ENCODE measurements around the gene S100A7. TPM values are rescaled to one million over a fixed set of nuclear protein-coding genes. Genes with fewer than 3 reads are reported as not detected.

The S100A7 gene
- not detected in 2 replicates for total RNA-seq

DNA sequence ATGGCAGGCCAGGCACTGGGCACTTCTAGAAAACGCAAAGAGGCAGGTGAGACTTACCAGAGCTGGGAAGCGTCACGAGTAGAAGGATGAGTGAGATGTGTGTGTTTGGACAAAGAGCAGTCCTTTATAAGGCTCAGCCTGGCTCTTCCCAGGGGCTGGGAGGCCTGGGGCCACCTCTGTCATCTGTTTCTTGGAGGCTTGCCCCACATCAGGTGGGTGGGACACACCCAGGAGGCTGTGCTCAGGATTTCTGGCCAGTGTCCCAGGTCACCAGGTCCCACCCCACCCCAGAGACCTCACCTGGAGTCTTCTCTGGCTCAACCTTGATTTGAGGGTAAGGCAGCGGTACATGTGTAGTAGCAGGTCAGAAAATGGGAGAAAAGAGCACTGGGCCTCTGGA lies at the start of gene S100A7:
Gene S100A7, minus strand, starts transcription at position 101 of the 400 bp plus-strand sequence. CDS start 1,638 bp downstream, outside the sequence.

GRCh38 chr1:153415850-153416570 lies 44.4 kb downstream of the S100A7 start, which contains the start of gene S100A7A:
Gene S100A7A (plus strand): TSS chr1:153416520. CDS start chr1:153418083, 1,563 bp downstream.

Other genes starting within 250 kb of the S100A7 start
- gene PRR9, start 243.1 kb downstream of the S100A7 start, total RNA-seq = not detected in 2 replicates
- not detected in 2 replicates for gene LORICRIN, start 201.0 kb downstream of the S100A7 start, total RNA-seq
- gene PGLYRP3, start 147.7 kb downstream of the S100A7 start, total RNA-seq = not detected in 2 replicates
- not detected in 2 replicates for gene PGLYRP4, start 111.8 kb downstream of the S100A7 start, total RNA-seq
- not detected in 2 replicates for gene S100A9, start 102.8 kb downstream of the S100A7 start, total RNA-seq
- not detected in 2 replicates for gene S100A12, start 85.0 kb downstream of the S100A7 start, total RNA-seq
- not detected in 2 replicates for gene S100A8, start 69.6 kb downstream of the S100A7 start, total RNA-seq
- not detected in 2 replicates for gene S100A7A, start 44.1 kb downstream of the S100A7 start, total RNA-seq
- gene S100A6, start 75.3 kb upstream of the S100A7 start, total RNA-seq = 1,776 and 1,851 TPM in 2 replicates
- gene S100A5, start 80.3 kb upstream of the S100A7 start, total RNA-seq = not detected in 2 replicates
- 514 and 844 TPM in 2 replicates for gene S100A4, start 85.2 kb upstream of the S100A7 start, total RNA-seq
- gene S100A3, start 88.6 kb upstream of the S100A7 start, total RNA-seq = 2.8 and 8.6 TPM in 2 replicates
- gene S100A2, start 105.2 kb upstream of the S100A7 start, total RNA-seq = 3.3 and 6.0 TPM in 2 replicates
- 255 and 277 TPM in 2 replicates for gene S100A16, start 152.5 kb upstream of the S100A7 start, total RNA-seq
- gene S100A14, start 155.7 kb upstream of the S100A7 start, total RNA-seq = 0.33 TPM in 1 of 2 replicates, not detected in the other
- 81.7 and 205 TPM in 2 replicates for gene S100A13, start 166.9 kb upstream of the S100A7 start, total RNA-seq
- gene S100A1, start 167.8 kb upstream of the S100A7 start, total RNA-seq = 0.17 TPM in 1 of 2 replicates, not detected in the other
- gene CHTOP, start 173.4 kb upstream of the S100A7 start, total RNA-seq = 23.0 and 33.6 TPM in 2 replicates
- 65.5 and 73.7 TPM in 2 replicates for gene SNAPIN, start 198.1 kb upstream of the S100A7 start, total RNA-seq
- gene ILF2, start 210.3 kb upstream of the S100A7 start, total RNA-seq = 148 and 229 TPM in 2 replicates
- 0.58 and 2.6 TPM in 2 replicates for gene NPR1, start 218.0 kb upstream of the S100A7 start, total RNA-seq